ENCODE measurements around the gene S100PBP. TPM values are rescaled to one million over a fixed set of nuclear protein-coding genes. Genes with fewer than 3 reads are reported as not detected.

S100PBP gene
- total RNA-seq, 1 donor from 2014 or later = 15.7 TPM

DNA sequence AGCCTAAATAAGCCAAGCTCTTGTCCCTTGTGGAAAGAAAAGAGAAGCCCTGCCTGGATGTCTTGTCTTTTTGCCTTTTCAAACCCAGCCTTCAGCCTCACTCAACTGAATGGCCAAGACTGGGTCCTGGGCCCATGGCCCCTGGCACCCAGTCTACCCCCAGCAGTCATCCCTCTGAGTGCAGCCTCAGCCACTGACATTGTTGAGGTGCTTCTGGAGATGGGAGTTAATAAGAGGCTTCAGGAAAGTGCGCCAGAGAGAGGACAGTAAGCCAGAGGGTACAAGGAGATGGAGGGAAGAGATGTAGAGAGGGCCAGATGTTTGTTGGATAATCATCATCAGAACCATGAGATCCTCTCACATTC lies 46.4 kb downstream of the S100PBP start:
- ATAC-seq (no peak), DNase-seq (no peak)
- intact Hi-C loops (cut with micrococcal nuclease) = no loop called here

DNA sequence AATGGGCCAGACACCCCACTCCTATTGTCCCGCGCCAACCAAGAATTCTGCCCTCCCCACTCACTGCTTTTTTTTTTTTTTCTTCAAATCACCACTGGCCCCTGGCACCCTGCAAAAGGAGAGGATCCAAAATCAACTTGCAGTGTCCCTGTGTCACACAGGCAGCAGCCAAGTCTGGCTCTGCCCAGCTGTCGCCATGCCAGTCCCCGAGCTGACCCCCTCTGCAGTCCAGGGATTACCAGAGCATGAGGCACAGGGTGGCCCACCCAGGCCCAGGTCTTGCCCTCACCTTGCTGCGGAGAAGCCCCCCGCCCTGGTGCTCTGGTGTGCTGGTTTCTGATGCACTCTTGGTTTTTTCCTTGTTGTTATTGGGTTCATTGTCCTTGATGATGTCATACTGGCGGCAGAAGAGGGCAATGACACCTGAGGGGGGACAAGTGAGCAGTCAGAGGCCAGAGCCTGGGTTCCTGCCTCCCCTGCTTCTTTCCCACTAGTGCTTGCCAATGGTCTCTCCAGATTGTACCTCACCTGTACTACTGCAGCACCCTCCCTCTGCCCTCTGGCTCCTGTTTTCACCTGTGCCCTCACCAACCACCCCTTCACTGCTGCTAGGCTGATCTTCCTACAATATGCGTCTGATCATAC lies 47.0 kb downstream of the S100PBP start:
- peak; percentile 58 for ATAC-seq
- DNase-seq = no peak
- intact Hi-C loops (cut with micrococcal nuclease) = no loop called here

DNA sequence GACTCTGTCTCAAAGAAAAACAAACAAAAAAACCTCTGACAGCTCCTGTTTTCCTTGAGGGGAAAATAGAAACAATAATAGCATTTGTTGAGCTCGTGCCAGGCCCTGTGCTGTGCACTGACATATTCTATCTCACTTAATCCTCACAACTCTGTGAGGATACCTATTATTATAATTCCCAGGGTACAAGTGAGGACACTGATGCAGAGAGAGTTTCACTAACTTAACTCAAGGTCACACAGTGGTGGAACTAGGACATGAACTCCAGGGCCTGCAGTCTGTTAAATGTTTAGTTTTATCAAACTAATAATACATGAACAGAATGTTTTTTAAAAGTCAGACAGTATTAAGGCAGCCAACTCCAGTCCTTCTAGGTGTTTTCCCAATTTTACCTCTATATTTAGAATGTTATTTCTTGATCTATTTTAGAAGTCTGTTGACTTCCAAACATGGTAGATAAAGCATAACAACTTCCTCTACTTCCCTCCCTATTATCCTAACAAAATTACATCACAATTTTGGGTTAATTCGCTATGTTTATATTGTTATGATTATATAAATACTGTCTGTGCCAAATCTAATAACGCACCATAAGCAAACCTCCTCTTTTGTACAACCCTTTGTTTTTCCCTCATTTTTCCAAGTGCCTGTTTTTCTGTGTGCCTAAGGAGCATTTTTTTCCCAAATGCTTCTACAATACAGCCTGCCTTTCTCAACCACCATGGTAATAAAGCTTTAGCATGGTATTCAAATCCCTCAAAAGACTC lies 48.4 kb downstream of the S100PBP start:
- peak; percentile 42 for ATAC-seq
- DNase-seq = no peak
- intact Hi-C loops (cut with micrococcal nuclease) = no loop called here

DNA sequence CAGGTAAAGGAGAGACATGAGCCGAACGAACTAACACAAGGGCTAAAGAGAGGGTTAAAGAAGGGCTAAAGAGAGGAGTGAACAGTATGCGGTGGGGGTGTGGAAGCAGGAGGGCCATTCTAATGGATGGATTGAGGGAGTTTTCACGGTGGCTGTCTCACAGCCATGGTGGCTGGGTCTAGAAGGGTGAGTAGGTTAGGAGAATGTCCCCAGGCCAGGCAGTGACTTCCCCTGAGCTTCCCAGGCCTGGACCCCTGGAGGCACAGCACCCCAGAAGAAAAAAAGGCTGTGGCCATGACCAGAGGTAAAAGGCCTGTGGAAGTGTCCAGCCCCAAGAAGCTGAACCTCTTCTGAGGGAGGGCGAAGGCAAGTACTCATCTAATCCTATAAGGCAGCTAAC lies 49.7 kb downstream of the S100PBP start:
- intact Hi-C loops (cut with micrococcal nuclease) = no loop called here
- ATAC-seq = no peak
- DNase-seq = no peak

DNA sequence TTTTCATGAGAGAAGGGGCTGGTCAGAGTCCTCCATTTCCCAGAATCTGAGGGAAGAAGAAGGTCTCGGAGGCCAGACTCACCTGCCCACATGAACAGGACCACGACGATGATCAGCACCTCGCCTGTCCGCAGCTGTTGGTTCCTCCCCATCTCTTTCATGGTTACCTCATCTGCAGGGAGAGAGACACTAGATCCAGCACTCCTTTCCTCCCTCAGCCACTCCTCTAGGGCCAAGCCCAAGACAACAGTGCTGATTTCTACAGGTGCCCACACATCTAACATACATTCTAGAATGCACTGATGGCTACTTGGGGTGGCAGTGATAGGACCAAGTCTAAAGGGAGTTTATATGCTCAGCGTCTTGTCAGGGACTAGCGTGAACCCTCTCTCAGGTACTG lies 50.2 kb downstream of the S100PBP start:
- no peak for DNase-seq
- intact Hi-C loops (cut with micrococcal nuclease) = no loop called here
- no peak for ATAC-seq

DNA sequence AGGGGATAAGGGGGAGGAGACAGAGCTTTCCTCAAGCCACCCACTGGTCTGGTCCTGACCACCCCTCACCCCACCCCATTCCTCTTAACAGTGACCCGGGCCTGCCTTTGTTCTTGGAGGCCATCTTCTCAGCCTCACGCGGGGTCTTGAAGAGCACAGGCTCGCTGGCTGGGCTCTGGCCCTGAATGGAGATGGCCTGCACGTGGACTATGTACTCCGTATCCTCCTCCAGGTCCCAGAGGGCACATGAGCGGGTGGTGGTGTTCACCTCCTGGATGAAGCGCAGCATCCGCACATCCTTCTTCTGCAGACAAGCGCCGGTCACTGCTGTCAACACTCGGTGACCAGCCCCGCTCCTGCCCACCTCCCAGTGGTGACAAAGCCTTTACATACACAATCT lies 50.6 kb downstream of the S100PBP start:
- intact Hi-C loops (cut with micrococcal nuclease) = no loop called here
- ATAC-seq = no peak
- DNase-seq = no peak

DNA sequence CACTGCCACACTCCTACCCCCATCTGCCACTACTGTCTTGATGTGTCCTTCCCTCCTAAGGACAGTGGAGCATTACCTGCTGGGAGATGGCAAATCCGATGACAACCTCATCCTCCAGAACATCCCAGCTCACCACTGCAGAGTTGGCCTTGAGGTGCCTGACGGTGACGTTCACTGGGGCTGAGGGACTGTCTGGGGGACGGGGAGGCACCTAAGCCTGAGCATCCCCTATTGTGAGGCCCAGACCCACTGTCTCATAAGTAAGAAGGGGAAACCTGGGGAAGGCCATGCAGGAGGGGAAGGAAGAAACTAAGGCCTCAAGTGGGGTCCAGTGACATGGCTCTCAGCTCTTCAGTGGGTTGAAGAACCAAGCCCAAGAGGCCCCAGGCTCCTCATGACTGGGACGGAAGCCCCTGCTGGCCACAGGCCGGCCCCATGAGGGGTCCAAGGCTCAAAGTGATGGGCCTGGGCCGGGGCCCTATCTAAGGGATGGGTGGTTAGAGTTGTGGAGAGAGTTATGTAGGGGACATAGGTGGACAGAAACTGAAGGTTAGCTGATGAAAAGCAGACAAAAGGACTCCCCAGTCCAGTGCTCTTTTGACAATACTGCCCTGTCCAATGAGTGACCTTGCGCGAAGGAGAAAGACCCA lies 51.5 kb downstream of the S100PBP start:
- ATAC-seq = no peak
- intact Hi-C loops (cut with micrococcal nuclease) = no loop called here
- DNase-seq = no peak

DNA sequence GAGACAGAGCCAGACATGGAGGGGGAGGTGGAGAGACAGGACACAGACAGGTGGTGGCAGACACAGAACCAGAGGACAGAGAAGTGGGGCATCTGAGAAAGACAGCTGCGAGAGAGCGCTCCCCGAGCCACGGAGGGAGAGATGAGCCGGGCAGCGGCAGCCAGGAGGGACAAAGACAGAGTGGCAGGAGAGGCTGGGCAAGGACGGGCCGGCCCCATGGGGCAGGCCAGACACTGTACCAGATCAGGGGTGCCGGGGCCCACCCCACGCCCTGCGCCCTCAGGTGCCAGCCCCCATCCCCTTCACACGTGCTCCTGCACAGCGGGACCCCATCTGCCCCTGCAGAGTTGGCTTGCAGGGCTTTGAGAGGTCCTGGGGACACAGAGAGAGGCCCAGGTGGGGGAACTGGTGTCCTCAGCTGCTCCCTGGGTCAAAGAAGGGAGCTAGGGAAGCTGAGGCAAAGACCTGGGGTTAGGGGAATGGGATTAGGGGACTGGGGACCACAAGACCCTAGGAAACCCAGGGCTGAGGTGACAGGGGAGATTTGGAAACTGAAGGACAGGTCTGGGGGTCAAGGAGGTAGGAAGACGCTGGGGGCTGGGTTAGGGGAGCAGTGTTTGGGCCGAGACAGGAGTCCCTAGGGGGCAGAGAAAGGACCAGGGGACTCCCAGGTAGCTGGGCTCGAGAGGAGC lies 52.6 kb downstream of the S100PBP start:
- ATAC-seq (peak; percentile 23), DNase-seq (no peak)
- intact Hi-C loops (cut with micrococcal nuclease) = no loop called here

DNA sequence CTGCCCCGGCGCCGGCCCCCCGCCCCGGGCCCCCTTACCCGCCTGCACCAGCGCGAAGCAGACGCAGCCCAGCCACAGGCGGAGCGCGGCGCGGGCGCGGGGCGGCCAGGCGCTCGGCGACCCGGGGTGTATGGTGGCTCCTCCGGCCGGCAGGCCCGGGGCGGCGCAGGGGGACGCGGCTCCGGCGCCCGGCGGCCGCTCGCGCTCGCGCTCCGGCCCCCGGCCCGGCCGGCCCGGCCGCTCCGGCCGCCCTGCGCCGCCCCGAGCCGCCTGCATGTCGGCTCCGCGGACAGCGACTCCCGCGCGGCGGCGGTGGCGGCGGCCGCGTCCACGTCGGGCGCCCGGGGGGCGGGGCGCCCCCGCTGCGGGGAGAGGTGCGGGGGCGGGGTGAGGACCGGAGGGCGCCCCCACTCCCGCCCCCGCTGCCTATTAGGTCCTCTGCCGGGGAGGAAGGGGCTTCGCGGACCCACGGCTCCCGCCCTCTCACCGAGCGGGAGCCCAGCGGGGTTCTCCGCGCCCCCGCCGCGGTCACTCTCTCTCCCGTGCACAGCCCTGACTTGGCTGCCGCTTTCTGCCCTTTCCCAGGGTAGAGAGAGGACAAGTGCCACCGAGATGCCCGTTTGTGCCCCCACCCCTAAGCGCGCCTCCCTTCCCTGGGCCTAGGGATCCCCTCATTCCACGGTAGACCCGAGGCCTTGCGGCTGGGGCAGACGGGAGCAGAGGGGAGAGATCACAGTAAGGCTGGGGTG lies 53.3 kb downstream of the S100PBP start, which contains the start of gene FNDC5:
Gene FNDC5, minus strand, starts transcription at position 298 of the 749 bp plus-strand sequence.
- intact Hi-C loops (cut with micrococcal nuclease) = no loop called here
- ATAC-seq (peak; percentile 55), DNase-seq (peak; percentile 62)

DNA sequence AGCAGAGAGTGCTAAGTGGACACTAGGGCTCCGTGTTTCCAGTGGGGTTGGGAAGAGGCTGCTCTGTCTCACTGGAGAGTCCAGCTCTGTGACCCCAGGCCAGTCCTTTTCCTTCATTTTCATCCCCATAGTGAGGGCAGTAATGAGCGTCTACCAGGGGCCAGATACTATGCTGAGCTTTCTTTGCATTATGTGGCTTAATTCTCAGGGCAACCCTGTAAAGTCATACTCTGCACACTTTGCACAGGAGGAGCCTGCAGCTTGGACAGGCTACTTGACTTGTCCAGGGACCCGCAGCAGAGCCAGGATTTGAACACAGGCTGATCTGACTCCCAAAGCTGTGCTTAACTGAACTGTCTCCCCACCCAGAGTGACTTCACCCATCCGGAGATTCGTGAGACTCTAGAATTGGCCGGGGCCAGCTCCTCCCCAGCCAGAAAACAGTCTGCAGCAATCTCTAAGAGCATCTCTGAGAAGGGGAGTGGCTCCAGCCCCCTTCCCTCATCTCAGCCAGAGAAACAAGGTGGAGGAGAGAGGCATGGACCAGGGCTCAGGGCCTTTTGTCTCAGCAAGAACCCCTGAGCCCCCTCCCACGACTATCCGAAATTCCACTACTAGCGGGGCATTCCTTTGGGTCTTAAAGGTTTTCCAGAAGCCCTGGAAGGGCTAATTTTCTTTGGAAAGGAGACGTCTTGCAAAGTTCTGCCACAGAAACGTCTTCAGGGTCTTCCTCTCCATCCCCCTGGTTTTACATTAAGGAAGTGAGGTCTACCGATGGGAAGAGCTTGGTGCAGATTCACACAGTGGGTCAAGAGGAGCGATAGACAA lies 54.1 kb downstream of the S100PBP start:
- intact Hi-C loops (cut with micrococcal nuclease) = no loop called here
- ATAC-seq (peak; percentile 39), DNase-seq (no peak)

DNA sequence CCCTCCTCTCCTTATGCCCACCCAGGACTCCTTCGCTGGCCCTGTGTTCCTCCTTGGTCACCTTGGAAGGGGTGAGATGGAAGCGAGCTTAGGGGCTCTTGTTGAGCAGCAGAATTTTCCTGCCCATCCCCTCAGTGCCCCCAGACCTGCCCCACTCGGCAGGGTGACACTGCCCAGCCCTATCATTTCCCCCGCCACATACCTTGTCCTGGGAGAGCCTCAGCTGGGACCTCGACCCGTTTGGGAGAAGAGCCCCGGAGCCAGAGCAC lies 54.7 kb downstream of the S100PBP start:
- DNase-seq (no peak), ATAC-seq (no peak)
- intact Hi-C loops (cut with micrococcal nuclease) = no loop called here

DNA sequence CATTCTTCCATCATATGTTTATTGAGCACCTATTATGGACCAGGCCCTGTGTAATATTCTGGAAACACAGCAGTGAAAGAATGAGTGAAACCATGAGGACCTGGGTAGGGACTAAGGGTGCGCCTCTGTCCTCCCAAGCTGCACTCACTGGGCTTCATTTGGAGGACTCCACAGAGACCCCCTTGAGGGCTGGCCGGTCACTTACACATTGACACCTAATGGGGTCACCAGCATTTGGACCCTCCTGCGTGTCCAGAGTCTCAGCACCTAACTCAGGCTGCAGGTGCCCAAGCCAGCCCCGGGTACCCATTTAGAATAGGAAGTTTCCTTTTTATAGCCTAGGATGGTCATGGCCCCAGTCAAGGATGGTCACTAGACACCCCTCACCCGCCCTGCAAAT lies 56.0 kb downstream of the S100PBP start:
- ATAC-seq = no peak
- intact Hi-C loops (cut with micrococcal nuclease) = no loop called here
- no peak for DNase-seq

DNA sequence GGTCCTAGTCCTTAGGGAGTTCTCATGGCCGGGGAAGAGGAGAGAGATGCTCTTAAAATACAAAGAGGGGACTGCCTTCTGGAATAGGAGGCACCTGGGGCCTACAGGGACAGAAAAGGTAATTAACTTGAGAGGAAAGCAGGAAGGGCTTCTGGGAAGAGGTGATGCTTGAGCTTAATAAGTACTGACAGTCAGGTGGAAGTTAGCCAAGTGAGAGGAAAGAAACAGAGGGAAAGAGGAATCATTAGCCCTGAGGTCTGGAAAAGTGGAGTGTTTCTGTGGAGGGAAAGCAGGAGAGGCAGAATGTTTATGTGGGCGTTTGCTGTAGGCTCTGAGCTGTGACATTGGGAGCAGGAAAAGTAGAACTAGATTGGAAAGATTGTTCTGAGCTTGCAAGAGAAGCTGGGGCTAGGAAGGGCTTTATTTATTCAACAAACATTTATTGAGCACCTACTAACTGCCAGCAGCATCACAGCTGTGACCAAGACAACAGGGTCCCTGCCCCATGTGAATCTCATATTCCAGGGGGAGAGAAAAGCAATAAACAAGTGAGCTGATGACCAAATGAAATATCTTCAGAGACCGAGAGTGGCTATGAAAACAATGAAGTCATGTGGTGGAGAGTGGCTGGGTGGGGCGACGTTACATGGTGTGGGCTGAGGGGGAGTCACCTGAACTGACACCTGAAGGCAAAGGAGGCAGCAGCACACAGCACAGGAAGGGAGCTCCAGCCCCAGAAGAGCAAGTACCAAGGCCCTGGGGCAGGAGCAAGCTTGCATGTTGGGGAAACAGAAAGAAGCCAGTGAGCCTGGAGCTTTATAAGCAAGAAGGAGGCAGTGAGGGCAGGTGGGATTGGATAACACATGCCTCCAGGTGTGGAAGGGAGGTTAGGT lies 57.7 kb downstream of the S100PBP start:
- intact Hi-C loops (cut with micrococcal nuclease) = no loop called here
- no peak for ATAC-seq
- no peak for DNase-seq

DNA sequence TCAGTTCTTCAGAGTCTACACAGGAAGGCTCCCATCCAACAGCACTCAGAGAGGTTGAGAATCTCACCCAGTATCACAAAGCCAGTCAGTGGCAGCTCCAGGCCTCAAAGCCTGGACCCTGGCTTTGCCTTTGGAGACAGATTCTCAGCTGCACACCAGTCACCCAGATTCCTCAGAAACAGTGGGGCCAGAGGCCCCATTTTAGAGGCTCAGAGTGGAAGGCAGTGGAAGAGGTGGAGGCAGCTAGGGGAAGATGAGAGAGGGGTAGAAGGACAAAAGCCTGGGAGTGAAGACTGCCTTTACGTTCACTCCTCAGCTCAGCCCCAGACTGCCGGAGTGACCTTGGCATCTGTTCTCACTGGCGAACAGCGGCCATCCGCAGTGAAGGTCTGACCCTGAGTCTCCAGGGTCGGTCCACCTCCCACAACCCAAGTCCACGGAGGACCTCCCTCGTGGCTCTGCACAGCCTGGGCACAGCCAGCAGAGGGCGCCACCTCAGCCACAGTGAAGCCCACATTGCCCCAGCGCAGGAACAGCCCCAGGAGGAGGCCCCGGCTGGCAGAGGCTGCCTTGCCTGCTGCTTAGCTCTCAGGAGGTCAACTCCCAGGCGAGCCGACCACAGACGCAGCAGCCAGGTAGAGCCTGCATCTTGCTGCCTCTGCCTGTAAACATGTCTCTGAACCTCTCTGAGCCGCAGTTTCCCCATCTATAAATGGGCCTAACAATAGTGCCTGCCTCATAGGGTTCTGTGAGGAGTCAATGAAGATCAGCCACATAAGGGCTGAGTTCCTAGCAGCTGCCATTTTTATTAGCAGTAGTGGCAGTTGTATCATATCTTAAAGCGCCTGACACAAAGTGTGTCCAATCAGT lies 59.1 kb downstream of the S100PBP start:
- intact Hi-C loops (cut with micrococcal nuclease) = no loop called here

DNA sequence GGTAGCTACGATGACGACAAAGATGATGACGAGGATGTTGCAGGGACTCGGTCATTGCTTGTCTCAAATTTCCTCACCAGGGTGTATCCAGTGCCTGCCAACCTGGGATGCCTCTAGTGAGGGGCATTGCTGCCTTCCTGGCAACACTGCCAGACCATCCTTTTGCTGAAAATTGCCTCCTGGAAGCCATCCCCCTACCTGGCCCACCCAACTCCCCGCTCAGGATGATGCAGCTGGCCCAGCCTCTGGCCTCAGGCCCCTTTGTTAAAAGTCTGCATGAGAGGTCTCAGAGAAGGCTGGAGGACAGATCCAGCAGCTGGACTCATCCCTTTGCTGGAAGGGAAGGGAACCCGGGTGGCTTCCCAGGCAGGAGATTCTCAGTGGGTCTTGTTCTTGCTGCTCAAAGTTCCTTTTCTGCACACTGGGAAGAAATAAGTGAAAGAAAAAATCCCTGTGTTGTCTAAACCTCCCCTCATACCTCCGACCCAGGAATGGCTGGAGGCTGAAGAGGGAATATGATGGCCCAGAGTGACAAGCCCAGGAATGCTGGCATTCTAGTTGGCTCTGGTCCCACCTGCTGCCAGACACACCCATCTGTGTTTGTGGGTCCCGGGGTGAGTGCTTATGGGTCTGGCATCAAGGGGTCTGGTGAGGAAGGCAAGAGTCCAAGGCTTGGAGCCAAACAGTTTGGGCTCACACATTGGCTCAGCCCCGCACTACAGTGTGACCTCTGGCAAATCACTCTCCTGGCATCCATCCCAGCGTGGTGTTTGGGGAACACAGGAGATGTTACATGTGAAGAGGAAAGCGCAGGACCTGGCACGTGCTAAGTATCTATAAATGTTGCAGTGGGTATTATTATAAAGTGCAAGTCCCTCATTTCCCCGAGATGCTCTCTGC lies 60.0 kb downstream of the S100PBP start:
- peak; percentile 75 for ATAC-seq
- peak; percentile 81 for DNase-seq
- intact Hi-C loops (cut with micrococcal nuclease) = no loop called here

More for the DNA sequence above, 59.1 kb downstream of the S100PBP start:
- ATAC-seq (peak; percentile 57), DNase-seq (peak; percentile 74)

DNA sequence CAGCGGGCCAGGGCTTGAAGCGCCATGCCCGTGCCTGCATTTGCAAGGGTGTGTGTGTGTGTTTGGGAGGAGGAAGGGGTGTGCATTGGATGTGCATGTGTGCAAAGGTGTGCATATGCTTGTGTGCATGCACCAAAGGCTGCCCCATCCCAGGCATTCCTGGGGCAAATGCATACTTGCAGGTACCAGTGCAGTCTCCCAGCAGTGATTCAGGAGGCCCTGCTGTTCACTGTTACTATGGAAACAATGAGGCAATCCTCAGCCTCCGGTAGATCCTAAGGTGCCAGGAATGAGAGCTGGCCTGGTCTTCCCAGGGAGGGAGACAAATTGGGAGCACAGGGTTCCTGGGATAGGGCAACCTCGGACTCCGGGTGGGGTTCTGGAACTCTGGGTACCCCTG lies 60.7 kb downstream of the S100PBP start:
- intact Hi-C loops (cut with micrococcal nuclease) = no loop called here
- no peak for ATAC-seq

More for the DNA sequence above, 60.7 kb downstream of the S100PBP start:
- DNase-seq = no peak
